ENCODE results near the gene SGF29.
A peak's percentile ranks its signal among the peaks of the same experiment; 100 is the strongest.
"Not testable (repeated sequence)": the region's sequence is repeated elsewhere in the genome, so short reads cannot be mapped to it uniquely, and the experiment has no call there.

The SGF29 gene

GRCh38 chr16:28615486-28616223, 61.9 kb downstream of the SGF29 start:
- H3K27ac ChIP-seq (ENCODE audit: low read length); H3K4me3 ChIP-seq (ENCODE audit: low read length); DNase-seq; H3K4me1 ChIP-seq (ENCODE audit: low read length); H3K9me2 ChIP-seq (replicated peaks; ENCODE audit: insufficient read depth, low read length); H3K79me2 ChIP-seq (ENCODE audit: low read length); H4K20me1 ChIP-seq (ENCODE audit: insufficient read depth, low read length); H3K27me3 ChIP-seq (replicated peaks; ENCODE audit: insufficient read depth, low read length); H3K4me2 ChIP-seq (ENCODE audit: low read depth, low read length); H3K36me3 ChIP-seq (replicated peaks; ENCODE audit: insufficient read depth, low read length); H3F3A ChIP-seq (ENCODE audit: insufficient read depth, low read length); H2AFZ ChIP-seq (ENCODE audit: low read length); H3K9ac ChIP-seq (ENCODE audit: low read length); H3K9me3 ChIP-seq (replicated peaks; ENCODE audit: insufficient read depth, low read length): not testable (repeated sequence)
- TF ChIP-seq CTCF (IDR thresholded peaks at IDR 0.05; ENCODE audit: low read length): peak; percentile 46

- not testable (repeated sequence) for H4K20me1 ChIP-seq (ENCODE audit: insufficient read depth, low read length); H3K36me3 ChIP-seq (replicated peaks; ENCODE audit: insufficient read depth, low read length); H3K79me2 ChIP-seq (ENCODE audit: low read length); H3K4me1 ChIP-seq (ENCODE audit: low read length); DNase-seq; H2AFZ ChIP-seq (ENCODE audit: low read length); H3K27ac ChIP-seq (ENCODE audit: low read length); H3K9me3 ChIP-seq (replicated peaks; ENCODE audit: insufficient read depth, low read length); H3K9me2 ChIP-seq (replicated peaks; ENCODE audit: insufficient read depth, low read length); H3K9ac ChIP-seq (ENCODE audit: low read length); H3K4me2 ChIP-seq (ENCODE audit: low read depth, low read length); H3K4me3 ChIP-seq (ENCODE audit: low read length); H3K27me3 ChIP-seq (replicated peaks; ENCODE audit: insufficient read depth, low read length); H3F3A ChIP-seq (ENCODE audit: insufficient read depth, low read length)
Observed at GRCh38 chr16:28616224-28616577, 62.5 kb downstream of the SGF29 start.

- no peaks in the 10 kb centered on the region for H3K36me3 ChIP-seq (replicated peaks; ENCODE audit: insufficient read depth, low read length)
- H3K9me2 ChIP-seq (replicated peaks; ENCODE audit: insufficient read depth, low read length): no peaks in the 10 kb centered on the region
- H3K79me2 ChIP-seq (ENCODE audit: low read length): no peaks in the 10 kb centered on the region
- no peak overlapping the region for H2AFZ ChIP-seq (ENCODE audit: low read length)
- DNase-seq: no peak
- H3K27me3 ChIP-seq (replicated peaks; ENCODE audit: insufficient read depth, low read length): no peaks in the 10 kb centered on the region
- no peaks in the 10 kb centered on the region for H4K20me1 ChIP-seq (ENCODE audit: insufficient read depth, low read length)
- H3K4me1 ChIP-seq (ENCODE audit: low read length): no peaks in the 10 kb centered on the region
- no peaks in the 10 kb centered on the region for H3K9me3 ChIP-seq (replicated peaks; ENCODE audit: insufficient read depth, low read length)
- TF ChIP-seq CTCF (IDR thresholded peaks at IDR 0.05; ENCODE audit: low read length) (no peak), EZH2phosphoT487 (IDR thresholded peaks at IDR 0.05; ENCODE audit: low read length) (no peak), EZH2 (optimal IDR thresholded peaks at IDR 0.05; ENCODE audit: low read depth, low read length) (no peak)
- H3K27ac ChIP-seq (ENCODE audit: low read length): no peak overlapping the region
- H3K4me3 ChIP-seq (ENCODE audit: low read length): no peak overlapping the region
- no peak overlapping the region for H3K4me2 ChIP-seq (ENCODE audit: low read depth, low read length)
- no peaks in the 10 kb centered on the region for H3F3A ChIP-seq (ENCODE audit: insufficient read depth, low read length)
- no peak overlapping the region for H3K9ac ChIP-seq (ENCODE audit: low read length)
Observed at GRCh38 chr16:28616636-28617035, 62.9 kb downstream of the SGF29 start.

GRCh38 chr16:28617874-28618273, 64.2 kb downstream of the SGF29 start:
- no peak overlapping the region for H3K27ac ChIP-seq (ENCODE audit: low read length)
- no peak for DNase-seq
- no peaks in the 10 kb centered on the region for H3K4me1 ChIP-seq (ENCODE audit: low read length)
- H2AFZ ChIP-seq (ENCODE audit: low read length): no peak overlapping the region
- no peak for TF ChIP-seq CTCF (IDR thresholded peaks at IDR 0.05; ENCODE audit: low read length)
- TF ChIP-seq EZH2 (optimal IDR thresholded peaks at IDR 0.05; ENCODE audit: low read depth, low read length): no peak
- TF ChIP-seq EZH2phosphoT487 (IDR thresholded peaks at IDR 0.05; ENCODE audit: low read length): no peak
- no peak overlapping the region for H3K4me2 ChIP-seq (ENCODE audit: low read depth, low read length)
- H3K79me2 ChIP-seq (ENCODE audit: low read length): no peaks in the 10 kb centered on the region
- H3F3A ChIP-seq (ENCODE audit: insufficient read depth, low read length): no peaks in the 10 kb centered on the region
- no peaks in the 10 kb centered on the region for H3K9me3 ChIP-seq (replicated peaks; ENCODE audit: insufficient read depth, low read length)
- H3K36me3 ChIP-seq (replicated peaks; ENCODE audit: insufficient read depth, low read length): no peaks in the 10 kb centered on the region
- no peak overlapping the region for H3K4me3 ChIP-seq (ENCODE audit: low read length)
- H3K9me2 ChIP-seq (replicated peaks; ENCODE audit: insufficient read depth, low read length): no peaks in the 10 kb centered on the region
- no peaks in the 10 kb centered on the region for H3K27me3 ChIP-seq (replicated peaks; ENCODE audit: insufficient read depth, low read length)
- no peak overlapping the region for H3K9ac ChIP-seq (ENCODE audit: low read length)
- H4K20me1 ChIP-seq (ENCODE audit: insufficient read depth, low read length): no peaks in the 10 kb centered on the region

GRCh38 chr16:28620316-28620715, 66.6 kb downstream of the SGF29 start:
- H3F3A ChIP-seq (ENCODE audit: insufficient read depth, low read length); H3K79me2 ChIP-seq (ENCODE audit: low read length); H3K27me3 ChIP-seq (replicated peaks; ENCODE audit: insufficient read depth, low read length); H3K9ac ChIP-seq (ENCODE audit: low read length); H3K4me1 ChIP-seq (ENCODE audit: low read length); H3K27ac ChIP-seq (ENCODE audit: low read length); H2AFZ ChIP-seq (ENCODE audit: low read length); H3K9me3 ChIP-seq (replicated peaks; ENCODE audit: insufficient read depth, low read length); DNase-seq; H3K36me3 ChIP-seq (replicated peaks; ENCODE audit: insufficient read depth, low read length); H4K20me1 ChIP-seq (ENCODE audit: insufficient read depth, low read length); H3K9me2 ChIP-seq (replicated peaks; ENCODE audit: insufficient read depth, low read length); H3K4me3 ChIP-seq (ENCODE audit: low read length); H3K4me2 ChIP-seq (ENCODE audit: low read depth, low read length): not testable (repeated sequence)
